SU-DHL-6 (cell line): Measurements from ENCODE around the gene QSOX2.

Source experiments
- CTCF ChIP-seq: fragments of 200-600 bp; sonication (generic); IDR thresholded peaks from one replicate; pipeline ENCODE4 v1.5.1; 2017; ENCODE audit warnings: antibody characterized with exemption, mild to moderate bottlenecking, low read length, moderate library complexity; ENCODE audit not compliant: insufficient read depth, poor library complexity, severe bottlenecking
- EZH2phosphoT487 ChIP-seq: fragments of 200-600 bp; sonication (generic), shearing (Covaris generic); conservative IDR thresholded peaks from 2 replicates; pipeline ENCODE4 v1.6.1; 2018; ENCODE audit warnings: mild to moderate bottlenecking, antibody characterized with exemption, low read length, moderate library complexity, mixed read lengths

- TF ChIP-seq CTCF (no peak), EZH2phosphoT487 (no peak)
These were observed 44.4 kb downstream of the QSOX2 start for GRCh38 chr9:136201174-136201573.
